ENCODE data around the gene FANCC. TPM values are rescaled to one million over a fixed set of nuclear protein-coding genes. Genes with fewer than 3 reads are reported as not detected.

Gene FANCC
- total and polyA plus RNA-seq, 2 of the 8 experiments (the other 6 are each of a cell fraction or from before 2014, with no cell fraction given) = 7.8 to 15.2 TPM

DNA sequence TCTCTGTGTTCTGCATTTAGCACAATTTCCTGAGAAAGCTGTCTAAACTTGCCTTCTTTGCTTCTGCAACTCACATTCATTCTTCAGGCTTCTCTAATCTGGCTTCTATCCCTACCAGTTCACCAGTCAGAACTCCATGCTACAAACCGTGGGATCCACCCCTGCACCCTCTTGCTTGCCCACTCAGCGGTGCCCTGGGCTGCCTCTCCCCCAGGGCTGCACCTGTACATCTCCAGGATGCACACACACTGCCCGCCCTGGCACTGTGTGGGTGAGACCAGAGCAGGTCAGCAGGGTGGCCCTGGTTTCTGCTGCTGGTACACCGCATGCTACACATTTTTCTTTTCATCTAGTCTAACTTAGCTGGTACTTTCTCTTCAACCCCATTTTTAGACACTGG, 127.1 kb downstream of the FANCC start:
- Histone ChIP-seq H3K79me1 (ENCODE audit: low read depth, low read length) (no peaks in the 10 kb centered on the region), H2BK15ac (ENCODE audit: low read length) (0 out of 2 replicates have a peak overlapping the region, but pooled peaks have one; percentile 3), H2BK20ac (ENCODE audit: low read length) (no peak overlapping the region), H3K9ac (replicated peaks in 1 of 4; ENCODE audit: extremely low read depth in 1 of 4, low read depth in 3 of 4, low read length in 3 of 4) (no peak overlapping the region), H4K5ac (ENCODE audit: insufficient read length, low read depth, low read length) (no peak overlapping the region), H2BK5ac (ENCODE audit: low read depth, low read length) (no peak overlapping the region), H3K79me2 (ENCODE audit: control insufficient read depth in 1 of 2, insufficient read depth in 2 of 2, low read length in 2 of 2) (no peaks in the 10 kb centered on the region), H3K23ac (ENCODE audit: insufficient read length) (no peak overlapping the region), H3K36me3 (ENCODE audit: control insufficient read depth in 2 of 4, insufficient read depth in 4 of 4, low read length in 3 of 4) (no peaks in the 10 kb centered on the region), H3K18ac (ENCODE audit: extremely low read depth, low read length) (no peak overlapping the region), H2BK12ac (ENCODE audit: low read depth, low read length) (no peak overlapping the region), H3K4me3 (ENCODE audit: extremely low read depth in 1 of 4, insufficient read depth in 2 of 4, low read depth in 3 of 4, low read length in 4 of 4) (no peak overlapping the region), H3K4me2 (ENCODE audit: insufficient read depth in 1 of 2, low read depth in 2 of 2, low read length in 2 of 2) (no peak overlapping the region), H3K23me2 (ENCODE audit: low read depth, low read length) (no peaks in the 10 kb centered on the region), H3K14ac (ENCODE audit: insufficient read length) (no peak overlapping the region), H4K20me1 (replicated peaks in 1 of 2; ENCODE audit: control insufficient read depth in 1 of 2, insufficient read depth in 2 of 2, low read length in 2 of 2) (no peaks in the 10 kb centered on the region), H3K9me3 (ENCODE audit: insufficient read depth in 2 of 2, low read depth in 1 of 2, low read length in 1 of 2) (no peaks in the 10 kb centered on the region), H2BK120ac (replicated peaks; ENCODE audit: low read depth, low read length) (no peak overlapping the region), H3K27ac (ENCODE audit: low read depth, low read length) (no peak overlapping the region), H3K4me1 (replicated peaks in 1 of 4; ENCODE audit: control insufficient read depth in 3 of 4, insufficient read depth in 4 of 4, low read length in 3 of 4) (no peaks in the 10 kb centered on the region; a peak in 1 of 7 replicates), H3K4ac (replicated peaks; ENCODE audit: insufficient read length, low read depth, low read length) (no peak overlapping the region), H2AFZ (ENCODE audit: low read length) (no peak overlapping the region), H2AK5ac (ENCODE audit: low read depth, low read length) (no peak overlapping the region), H3K27me3 (replicated peaks in 1 of 4; ENCODE audit: control insufficient read depth in 3 of 4, extremely low read depth in 1 of 4, insufficient read depth in 3 of 4, low read length in 3 of 4) (no peaks in the 10 kb centered on the region), H4K8ac (ENCODE audit: extremely low read depth, insufficient read depth, low read length) (0 out of 2 replicates have a peak overlapping the region, but pooled peaks have one; percentile 32), H4K91ac (replicated peaks; ENCODE audit: insufficient read length, low read length) (no peak overlapping the region), H3K56ac (replicated peaks; ENCODE audit: insufficient read length, low read depth, low read length) (no peak overlapping the region)
- 78% methylated on average over 4 of the region's 4 CpGs; no CpG with 5 or more reads in 1 of the 2 experiments for WGBS, 2 experiments (ENCODE audit: extremely low coverage in 1 of 2, insufficient coverage in 1 of 2, insufficient read length in 1 of 2, insufficient replicate concordance in 2 of 2, low coverage in 1 of 2, low lambda C conversion rate in 2 of 2, missing lambda C conversion rate in 1 of 2)
- POLR2A ChIA-PET (ENCODE audit: partially characterized antibody) = interaction anchor here (1.1 kb wide), 1 partner anchor 236 kb away, joined by 3 read pairs; no protein-coding TSS in a partner anchor
- DNase-seq (ENCODE audit: low read depth in 1 of 2, low spot score in 2 of 2) (no peak), FAIRE-seq (no peak)
- CTCF ChIA-PET (ENCODE audit: partially characterized antibody) = interaction anchor here (0.5 to 5.8 kb wide), 6 partner anchors 8 to 146 kb away, joined by 3 to 23 read pairs (median 4); no protein-coding TSS in a partner anchor
- TF ChIP-seq HDAC6 (IDR thresholded peaks at IDR 0.05; ENCODE audit: low read depth, low read length) = no peak
- no peak for TF ChIP-seq BACH1 (IDR thresholded peaks at IDR 0.05; ENCODE audit: low read length)
- no peak for TF ChIP-seq TCF12 (IDR thresholded peaks at IDR 0.05; ENCODE audit: low read depth, low read length)
- no peak for TF ChIP-seq JUND (IDR thresholded peaks at IDR 0.05; ENCODE audit: low read length)
- TF ChIP-seq SIX5 (IDR thresholded peaks at IDR 0.05; ENCODE audit: low read depth, low read length) = no peak
- no peak for TF ChIP-seq CHD2 (IDR thresholded peaks at IDR 0.05; ENCODE audit: low read length)
- TF ChIP-seq RBBP5 (IDR thresholded peaks at IDR 0.05; ENCODE audit: borderline replicate concordance, low read depth, low read length) = no peak
- TF ChIP-seq TAF1 (IDR thresholded peaks at IDR 0.05; ENCODE audit: low read depth, low read length) = no peak
- TF ChIP-seq BCL11A (IDR thresholded peaks at IDR 0.05; ENCODE audit: low read depth in 2 of 2, low read length in 2 of 2) = no peak
- TF ChIP-seq YY1 (IDR thresholded peaks at IDR 0.05; ENCODE audit: low read depth, low read length) = no peak
- no peak for TF ChIP-seq EZH2 (IDR thresholded peaks at IDR 0.05; ENCODE audit: low read depth, low read length, severe bottlenecking)
- TF ChIP-seq SP4 (IDR thresholded peaks at IDR 0.05; ENCODE audit: low read length) = no peak
- TF ChIP-seq NRF1 (IDR thresholded peaks at IDR 0.05; ENCODE audit: low read depth, low read length) = no peak
- TF ChIP-seq GTF2F1 (IDR thresholded peaks at IDR 0.05; ENCODE audit: borderline replicate concordance, low read depth, low read length) = no peak
- no peak for TF ChIP-seq CHD1 (IDR thresholded peaks at IDR 0.05; ENCODE audit: low read depth, low read length)
- TF ChIP-seq SUZ12 (IDR thresholded peaks at IDR 0.05; ENCODE audit: low read length) = no peak
- no peak for TF ChIP-seq CEBPB (IDR thresholded peaks at IDR 0.05; ENCODE audit: low read depth, low read length)
